ENCODE results near the gene PHF24.

The PHF24 gene

GRCh38 chr9:34989946-34990635 is 32.0 kb downstream of the PHF24 start:
- DNase-seq (ENCODE audit: insufficient read length, low spot score) (peak; percentile 72), FAIRE-seq (no peak)
- no peak for TF ChIP-seq CTCF (IDR thresholded peaks at IDR 0.05; ENCODE audit: insufficient read depth, missing control alignments)

GRCh38 chr9:34990908-34991606 is 33.0 kb downstream of the PHF24 start:
- DNase-seq (ENCODE audit: insufficient read length, low spot score) (no peak), FAIRE-seq (no peak)
- no peak for TF ChIP-seq CTCF (IDR thresholded peaks at IDR 0.05; ENCODE audit: insufficient read depth, missing control alignments)

- DNase-seq (ENCODE audit: insufficient read length, low spot score) (no peak), FAIRE-seq (no peak)
- no peak for TF ChIP-seq CTCF (IDR thresholded peaks at IDR 0.05; ENCODE audit: insufficient read depth, missing control alignments)
Observed at GRCh38 chr9:34991607-34992375, 33.7 kb downstream of the PHF24 start.

GRCh38 chr9:34992376-34992951 is 34.4 kb downstream of the PHF24 start:
- DNase-seq (ENCODE audit: insufficient read length, low spot score): no peak
- FAIRE-seq: no peak
- no peak for TF ChIP-seq CTCF (IDR thresholded peaks at IDR 0.05; ENCODE audit: insufficient read depth, missing control alignments)

- FAIRE-seq (no peak), DNase-seq (ENCODE audit: insufficient read length, low spot score) (no peak)
- TF ChIP-seq CTCF (IDR thresholded peaks at IDR 0.05; ENCODE audit: insufficient read depth, missing control alignments): no peak
Observed at GRCh38 chr9:34993502-34994259, 35.6 kb downstream of the PHF24 start.

- DNase-seq (ENCODE audit: insufficient read length, low spot score) (peak; percentile 78), FAIRE-seq (no peak)
- TF ChIP-seq CTCF (IDR thresholded peaks at IDR 0.05; ENCODE audit: insufficient read depth, missing control alignments): peak; percentile 49
Observed at GRCh38 chr9:34994260-34994899, 36.3 kb downstream of the PHF24 start.
